Memory B cell (primary cell): Measurements from ENCODE around the gene CENPL.

Experiments used
- ATAC-seq: fragments of 150-1000 bp; cut with Tn5 transposase; 2 replicates; pipeline ENCODE4 v1.10.0; 2021; ENCODE audit warnings: low read depth, mild to moderate bottlenecking, moderate library complexity
- DNase-seq, 2 donors: peaks; one replicate each; pipeline ENCODE4 v3.0.0; 2022; ENCODE audit warnings: low spot score in 2 of 2
- H3K27ac Mint-ChIP-seq: one replicate; pipeline ENCODE4 v1.8.0; 2022; ENCODE audit warnings: mild to moderate bottlenecking, moderate library complexity, mixed read lengths
- H3K27me3 Mint-ChIP-seq: one replicate; pipeline ENCODE4 v1.8.0; 2022; ENCODE audit warnings: mixed read lengths
- H3K36me3 Mint-ChIP-seq: one replicate; pipeline ENCODE4 v1.8.0; 2022; ENCODE audit warnings: mild to moderate bottlenecking, mixed read lengths
- H3K4me1 Mint-ChIP-seq: one replicate; pipeline ENCODE4 v1.8.0; 2022; ENCODE audit warnings: mixed read lengths
- H3K4me3 Mint-ChIP-seq: one replicate; pipeline ENCODE4 v1.8.0; 2022; ENCODE audit warnings: mild to moderate bottlenecking, moderate library complexity, mixed read lengths
- H3K9me3 Mint-ChIP-seq: one replicate; pipeline ENCODE4 v1.8.0; 2022; ENCODE audit warnings: mixed read lengths

The CENPL gene

GRCh38 chr1:173758980-173759379, 65.7 kb downstream of the CENPL start:
- peaks cover 7% of the 10 kb centered on the region for H3K9me3 Mint-ChIP-seq
- no peak overlapping the region for H3K4me3 Mint-ChIP-seq
- no peaks in the 10 kb centered on the region for H3K4me1 Mint-ChIP-seq
- DNase-seq, result no peak
- no peaks in the 10 kb centered on the region for H3K27me3 Mint-ChIP-seq
- peaks cover 48% of the 10 kb centered on the region for H3K36me3 Mint-ChIP-seq
- no peak for ATAC-seq
- H3K27ac Mint-ChIP-seq, result no peak overlapping the region

GRCh38 chr1:173758110-173758509, 66.6 kb downstream of the CENPL start:
- Mint-ChIP-seq H3K36me3 (peaks cover 49% of the 10 kb centered on the region), H3K4me3 (no peak overlapping the region), H3K27me3 (no peaks in the 10 kb centered on the region), H3K9me3 (peaks cover 5% of the 10 kb centered on the region), H3K27ac (no peak overlapping the region), H3K4me1 (no peaks in the 10 kb centered on the region)
- ATAC-seq, result no peak
- DNase-seq, result no peak

- H3K27me3 Mint-ChIP-seq, result no peaks in the 10 kb centered on the region
- no peak for DNase-seq
- H3K27ac Mint-ChIP-seq, result no peak overlapping the region
- no peak overlapping the region for H3K4me3 Mint-ChIP-seq
- peaks cover 4% of the 10 kb centered on the region for H3K9me3 Mint-ChIP-seq
- H3K36me3 Mint-ChIP-seq, result peaks cover 49% of the 10 kb centered on the region
- no peaks in the 10 kb centered on the region for H3K4me1 Mint-ChIP-seq
- ATAC-seq, result no peak
Measured at GRCh38 chr1:173757666-173758065, 67.0 kb downstream of the CENPL start.

GRCh38 chr1:173753830-173754229, 70.9 kb downstream of the CENPL start:
- no peak for ATAC-seq
- Mint-ChIP-seq H3K9me3 (no peaks in the 10 kb centered on the region), H3K27ac (no peak overlapping the region), H3K36me3 (peaks cover 32% of the 10 kb centered on the region), H3K27me3 (no peaks in the 10 kb centered on the region), H3K4me1 (no peaks in the 10 kb centered on the region), H3K4me3 (no peak overlapping the region)
- no peak for DNase-seq
